ENCODE measurements around the gene CASP10.

The CASP10 gene

DNA sequence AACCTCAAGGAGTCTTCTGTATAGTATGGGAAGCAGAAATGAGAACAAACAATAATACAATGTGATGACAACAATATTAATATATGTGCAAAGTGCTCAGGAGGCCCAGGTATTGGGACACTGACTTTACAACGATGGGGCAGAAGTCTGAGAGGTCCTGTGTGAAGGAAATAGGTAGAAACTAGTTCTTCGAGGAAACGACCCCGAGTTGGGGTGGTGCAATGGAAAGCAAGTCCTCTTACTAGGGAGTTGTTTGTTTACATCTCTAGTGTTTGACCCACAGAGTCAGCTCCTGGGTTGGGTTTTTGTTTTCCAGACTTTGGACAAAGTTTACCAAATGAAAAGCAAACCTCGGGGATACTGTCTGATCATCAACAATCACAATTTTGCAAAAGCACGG, 93.6 kb downstream of the CASP10 start:
- Histone ChIP-seq H3K27ac (peak overlapping the region; percentile 36), H3K9me3 (no peaks in the 10 kb centered on the region), H3K4me3 (ENCODE audit: low read depth in 1 of 2, low read length in 1 of 2) (no peak overlapping the region), H3K4me1 (ENCODE audit: control insufficient read depth in 1 of 2, insufficient read depth in 1 of 2, low read depth in 1 of 2, low read length in 1 of 2) (peaks cover 21 to 27% of the 10 kb centered on the region in 2 experiments), H3K36me3 (peaks cover 88% of the 10 kb centered on the region), H3K27me3 (no peaks in the 10 kb centered on the region)
- TF ChIP-seq, protein P1, sequence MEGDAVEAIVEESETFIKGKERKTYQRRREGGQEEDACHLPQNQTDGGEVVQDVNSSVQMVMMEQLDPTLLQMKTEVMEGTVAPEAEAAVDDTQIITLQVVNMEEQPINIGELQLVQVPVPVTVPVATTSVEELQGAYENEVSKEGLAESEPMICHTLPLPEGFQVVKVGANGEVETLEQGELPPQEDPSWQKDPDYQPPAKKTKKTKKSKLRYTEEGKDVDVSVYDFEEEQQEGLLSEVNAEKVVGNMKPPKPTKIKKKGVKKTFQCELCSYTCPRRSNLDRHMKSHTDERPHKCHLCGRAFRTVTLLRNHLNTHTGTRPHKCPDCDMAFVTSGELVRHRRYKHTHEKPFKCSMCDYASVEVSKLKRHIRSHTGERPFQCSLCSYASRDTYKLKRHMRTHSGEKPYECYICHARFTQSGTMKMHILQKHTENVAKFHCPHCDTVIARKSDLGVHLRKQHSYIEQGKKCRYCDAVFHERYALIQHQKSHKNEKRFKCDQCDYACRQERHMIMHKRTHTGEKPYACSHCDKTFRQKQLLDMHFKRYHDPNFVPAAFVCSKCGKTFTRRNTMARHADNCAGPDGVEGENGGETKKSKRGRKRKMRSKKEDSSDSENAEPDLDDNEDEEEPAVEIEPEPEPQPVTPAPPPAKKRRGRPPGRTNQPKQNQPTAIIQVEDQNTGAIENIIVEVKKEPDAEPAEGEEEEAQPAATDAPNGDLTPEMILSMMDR (IDR thresholded peaks at IDR 0.05), result no peak
